Measurements from ENCODE around the gene RBM44.

DNA sequence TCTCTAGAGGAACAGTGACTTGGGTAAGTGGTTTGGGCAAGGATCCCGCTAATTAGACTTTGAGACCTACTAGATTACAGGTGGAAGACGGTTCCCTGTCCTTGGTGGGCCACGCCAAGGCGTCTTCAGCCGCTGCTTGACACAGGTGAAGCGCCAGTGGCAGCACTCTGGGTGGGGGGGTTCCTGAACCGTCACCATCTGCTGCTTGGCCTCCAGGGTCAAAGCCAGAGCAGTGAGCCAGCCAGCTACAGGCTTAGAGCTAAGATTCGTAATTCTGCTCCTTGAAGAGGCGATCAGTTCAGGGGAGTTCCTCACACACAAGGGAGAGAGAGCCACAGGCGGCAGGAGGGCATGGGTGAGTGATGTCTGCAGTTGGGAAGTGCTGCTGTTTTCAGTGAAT, 39.4 kb upstream of the RBM44 start:
- TF ChIP-seq, protein P1, sequence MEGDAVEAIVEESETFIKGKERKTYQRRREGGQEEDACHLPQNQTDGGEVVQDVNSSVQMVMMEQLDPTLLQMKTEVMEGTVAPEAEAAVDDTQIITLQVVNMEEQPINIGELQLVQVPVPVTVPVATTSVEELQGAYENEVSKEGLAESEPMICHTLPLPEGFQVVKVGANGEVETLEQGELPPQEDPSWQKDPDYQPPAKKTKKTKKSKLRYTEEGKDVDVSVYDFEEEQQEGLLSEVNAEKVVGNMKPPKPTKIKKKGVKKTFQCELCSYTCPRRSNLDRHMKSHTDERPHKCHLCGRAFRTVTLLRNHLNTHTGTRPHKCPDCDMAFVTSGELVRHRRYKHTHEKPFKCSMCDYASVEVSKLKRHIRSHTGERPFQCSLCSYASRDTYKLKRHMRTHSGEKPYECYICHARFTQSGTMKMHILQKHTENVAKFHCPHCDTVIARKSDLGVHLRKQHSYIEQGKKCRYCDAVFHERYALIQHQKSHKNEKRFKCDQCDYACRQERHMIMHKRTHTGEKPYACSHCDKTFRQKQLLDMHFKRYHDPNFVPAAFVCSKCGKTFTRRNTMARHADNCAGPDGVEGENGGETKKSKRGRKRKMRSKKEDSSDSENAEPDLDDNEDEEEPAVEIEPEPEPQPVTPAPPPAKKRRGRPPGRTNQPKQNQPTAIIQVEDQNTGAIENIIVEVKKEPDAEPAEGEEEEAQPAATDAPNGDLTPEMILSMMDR (conservative IDR thresholded peaks at IDR 0.05; ENCODE audit: low read depth, low read length): no peak
- no peak for TF ChIP-seq EZH2 (IDR thresholded peaks at IDR 0.05; ENCODE audit: low read length, unreplicated experiment)
